Cardiac muscle cell (in vitro differentiated cells and primary cell): Measurements from ENCODE around the gene TMEM272. TPM values are rescaled to one million over a fixed set of nuclear protein-coding genes. Genes with fewer than 3 reads are reported as not detected.

Experiments used
- DNase-seq, 2 donors: peaks; one replicate each; pipeline versions ENCODE4 v3.0.0 to v3.0.0-alpha.2; 2010 to 2017; ENCODE audit warnings: low read depth in 1 of 2, low spot score in 1 of 2
- H3K27ac ChIP-seq: fragments of 200-600 bp; sonication (generic); 2 replicates; pipeline ENCODE4 v1.5.1; 2016
- H3K27me3 ChIP-seq: fragments of 200-600 bp; sonication (generic); 2 replicates; pipeline ENCODE4 v1.6.0; 2016; ENCODE audit warnings: control low read depth
- H3K36me3 ChIP-seq: fragments of 200-600 bp; sonication (generic); 2 replicates; pipeline ENCODE4 v1.5.1; 2016; ENCODE audit warnings: control low read depth
- H3K4me1 ChIP-seq: fragments of 200-600 bp; sonication (generic); 2 replicates; pipeline ENCODE4 v1.8.1; 2017; ENCODE audit warnings: low read depth, mild to moderate bottlenecking, mixed run types
- H3K4me3 ChIP-seq: fragments of 200-600 bp; sonication (generic); 2 replicates; pipeline ENCODE4 v1.5.1; 2016; ENCODE audit warnings: mild to moderate bottlenecking
- H3K9me3 ChIP-seq: fragments of 200-600 bp; sonication (generic); 2 replicates; pipeline ENCODE4 v1.5.1; 2017; ENCODE audit warnings: low read depth, mild to moderate bottlenecking, control low read depth
- polyA plus RNA-seq: library from polyadenylated mRNA; unstranded; fragments of >200 nt; fragmentation: Nextera tagmentation; extraction: Ambion mirVana; gene quantifications from 2 replicates; pipeline ENCODE4 v1.2.1, GENCODE V29; 2016
- total RNA-seq: library from RNA; depleted of rRNA; stranded (reverse); fragments of >200 nt; gene quantifications from 2 replicates; pipeline ENCODE4 v1.2.3, GENCODE V29; 2016
- TF ChIP-seq, protein P1 (sequence below): IDR thresholded peaks from 2 replicates; pipeline ENCODE4 v1.5.1; 2012; ENCODE audit warnings: low read depth, mild to moderate bottlenecking, low read length

TMEM272 gene
- total and polyA plus RNA-seq, 2 experiments from 2014 or later: 0.12 TPM; not detected in 1

DNA sequence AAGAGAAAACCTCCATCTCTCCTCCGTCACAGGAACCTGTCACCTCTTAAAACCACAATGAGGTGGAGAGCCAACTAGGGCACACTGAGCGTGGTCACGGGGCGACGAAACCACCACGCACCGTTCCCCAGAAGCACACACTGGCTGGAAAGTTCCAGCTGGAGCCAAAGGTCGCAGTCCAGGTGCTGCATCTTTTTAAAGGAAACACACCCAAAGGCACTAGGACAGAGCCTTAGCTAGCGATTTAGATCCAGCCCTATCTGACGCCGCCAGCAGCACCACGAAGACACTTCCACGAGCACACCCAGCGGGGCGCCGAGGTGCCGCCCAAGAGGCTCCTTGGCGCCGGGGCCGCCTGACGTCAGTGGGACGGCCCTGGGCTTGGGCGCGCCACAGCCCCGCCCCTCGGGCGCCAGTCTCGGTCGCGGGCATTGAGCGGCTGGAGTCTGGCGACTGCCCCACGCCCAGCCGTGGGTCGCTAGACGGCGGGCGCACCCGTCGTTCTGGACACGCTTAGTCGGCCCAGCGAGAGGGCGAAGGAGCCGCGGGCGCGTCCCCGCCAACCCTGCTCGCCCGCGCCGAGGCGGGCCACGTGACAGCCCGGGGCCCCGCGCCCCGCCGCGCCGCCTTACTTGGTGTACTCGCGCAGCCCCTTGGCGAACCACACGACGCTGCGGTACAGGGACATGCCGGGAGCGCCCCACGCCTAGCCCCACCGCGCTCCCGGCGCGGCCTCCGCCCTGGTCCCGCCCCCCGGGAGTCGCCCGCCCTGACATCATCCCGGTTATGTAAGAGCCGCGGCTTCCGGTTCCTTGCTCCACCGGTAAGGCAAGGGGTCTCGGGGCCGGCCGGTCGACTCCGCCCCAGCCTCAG is 41.3 kb downstream of the TMEM272 start, which contains the start of gene DHRS12:
Gene DHRS12, minus strand, starts transcription at position 742 of the 873 bp plus-strand sequence. CDS start 4,504 bp downstream, outside the sequence.
- Histone ChIP-seq H3K36me3 (no peaks in the 10 kb centered on the region), H3K4me3 (peak within 1 kb of the TSS; percentile 68), H3K27me3 (no peaks in the 10 kb centered on the region), H3K4me1 (no peaks in the 10 kb centered on the region), H3K27ac (peak within 1 kb of the TSS; percentile 85), H3K9me3 (no peaks in the 10 kb centered on the region)
- peak; percentile 87 for DNase-seq
- TF ChIP-seq, protein P1, sequence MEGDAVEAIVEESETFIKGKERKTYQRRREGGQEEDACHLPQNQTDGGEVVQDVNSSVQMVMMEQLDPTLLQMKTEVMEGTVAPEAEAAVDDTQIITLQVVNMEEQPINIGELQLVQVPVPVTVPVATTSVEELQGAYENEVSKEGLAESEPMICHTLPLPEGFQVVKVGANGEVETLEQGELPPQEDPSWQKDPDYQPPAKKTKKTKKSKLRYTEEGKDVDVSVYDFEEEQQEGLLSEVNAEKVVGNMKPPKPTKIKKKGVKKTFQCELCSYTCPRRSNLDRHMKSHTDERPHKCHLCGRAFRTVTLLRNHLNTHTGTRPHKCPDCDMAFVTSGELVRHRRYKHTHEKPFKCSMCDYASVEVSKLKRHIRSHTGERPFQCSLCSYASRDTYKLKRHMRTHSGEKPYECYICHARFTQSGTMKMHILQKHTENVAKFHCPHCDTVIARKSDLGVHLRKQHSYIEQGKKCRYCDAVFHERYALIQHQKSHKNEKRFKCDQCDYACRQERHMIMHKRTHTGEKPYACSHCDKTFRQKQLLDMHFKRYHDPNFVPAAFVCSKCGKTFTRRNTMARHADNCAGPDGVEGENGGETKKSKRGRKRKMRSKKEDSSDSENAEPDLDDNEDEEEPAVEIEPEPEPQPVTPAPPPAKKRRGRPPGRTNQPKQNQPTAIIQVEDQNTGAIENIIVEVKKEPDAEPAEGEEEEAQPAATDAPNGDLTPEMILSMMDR: no peak

DNA sequence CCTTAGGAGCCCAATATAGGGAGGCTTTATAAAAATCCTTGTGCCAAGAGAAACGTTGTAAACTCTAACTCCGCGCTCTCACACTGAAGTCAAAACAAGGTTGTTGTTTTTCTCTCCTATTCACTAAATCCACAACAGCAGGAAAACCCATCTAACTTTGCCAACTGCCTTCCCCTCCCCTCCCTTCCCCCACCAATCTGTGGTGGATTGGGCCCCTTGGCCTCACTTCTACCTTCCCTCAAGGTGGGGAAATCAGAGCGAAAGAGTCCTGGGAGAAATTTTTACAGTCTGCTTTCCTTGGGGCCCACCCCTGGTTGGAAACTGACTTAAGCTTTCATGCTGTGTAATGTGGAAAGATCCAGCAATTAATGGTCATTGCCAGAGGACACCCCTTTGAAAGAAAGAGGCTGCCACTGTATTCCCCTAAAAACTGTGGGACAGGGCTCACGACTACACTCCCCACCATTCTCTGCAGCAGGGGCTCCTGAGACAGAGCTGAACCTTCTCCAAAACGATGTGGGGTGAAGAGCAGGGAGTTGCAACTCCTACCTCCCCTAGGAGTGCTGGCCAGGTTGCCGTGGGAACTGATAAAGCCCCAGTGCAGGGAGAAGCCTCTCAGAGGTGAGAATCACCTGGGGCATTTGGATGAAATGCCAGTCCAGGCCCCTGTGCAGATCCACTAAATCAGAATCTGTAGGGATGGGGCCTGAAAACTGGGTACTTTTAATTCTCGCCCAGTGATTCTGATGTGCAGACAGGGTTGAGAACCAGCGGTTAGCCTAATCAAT is 42.2 kb downstream of the TMEM272 start:
- no peak for DNase-seq
- Histone ChIP-seq H3K4me3 (peak overlapping the region; percentile 68), H3K9me3 (no peaks in the 10 kb centered on the region), H3K4me1 (no peaks in the 10 kb centered on the region), H3K27ac (no peak overlapping the region), H3K27me3 (no peaks in the 10 kb centered on the region), H3K36me3 (no peaks in the 10 kb centered on the region)
- TF ChIP-seq, protein P1: no peak

DNA sequence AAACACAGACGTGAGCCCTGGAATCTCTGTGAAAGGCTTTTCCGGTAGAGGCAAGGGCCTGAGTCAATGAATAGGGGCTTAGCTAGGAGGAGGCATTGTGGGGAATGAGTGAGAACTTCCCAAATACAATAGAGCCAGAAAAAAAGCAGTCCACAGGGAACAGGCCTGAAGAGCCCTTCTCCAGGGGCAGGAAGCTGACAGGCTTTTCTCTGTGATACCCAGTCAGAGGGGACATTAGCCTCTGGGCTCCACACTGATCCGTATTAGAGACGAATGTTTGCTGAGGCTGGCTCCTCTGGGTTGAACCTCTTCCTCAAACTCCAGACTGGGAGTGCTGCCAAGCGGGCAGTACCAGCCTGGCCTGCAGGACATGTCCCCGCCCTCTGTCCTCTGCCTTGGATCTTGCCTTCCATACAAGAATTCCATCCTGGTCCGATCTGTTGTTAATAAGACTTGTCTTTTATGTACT is 43.3 kb downstream of the TMEM272 start:
- no peak overlapping the region for H3K4me3 ChIP-seq
- no peak for DNase-seq
- no peaks in the 10 kb centered on the region for H3K4me1 ChIP-seq
- TF ChIP-seq, protein P1: no peak
- H3K27ac ChIP-seq: no peak overlapping the region
- no peaks in the 10 kb centered on the region for H3K9me3 ChIP-seq
- H3K36me3 ChIP-seq: no peaks in the 10 kb centered on the region
- no peaks in the 10 kb centered on the region for H3K27me3 ChIP-seq

DNA sequence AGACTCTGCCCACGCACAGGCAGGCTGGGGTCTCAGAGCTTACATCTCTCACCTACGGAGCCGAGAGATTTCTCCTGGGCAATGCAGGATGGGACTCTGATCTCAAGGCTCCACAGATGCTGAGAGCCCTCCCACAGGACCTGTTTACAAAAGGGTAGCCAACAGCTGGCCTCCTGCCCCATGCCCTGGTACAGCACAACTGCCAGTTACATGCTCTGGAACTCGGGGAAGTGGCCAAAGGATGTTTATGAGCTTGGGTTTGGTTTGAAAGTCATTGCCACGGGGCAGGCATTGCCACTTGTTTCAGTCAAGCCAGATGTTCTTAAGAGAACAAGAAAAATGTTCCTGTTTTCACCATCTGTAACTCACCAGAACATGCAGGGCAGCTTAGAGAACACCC is 44.5 kb downstream of the TMEM272 start:
- Histone ChIP-seq H3K27ac (no peak overlapping the region), H3K4me1 (no peaks in the 10 kb centered on the region), H3K36me3 (no peaks in the 10 kb centered on the region), H3K4me3 (no peak overlapping the region), H3K9me3 (no peaks in the 10 kb centered on the region), H3K27me3 (no peaks in the 10 kb centered on the region)
- DNase-seq: no peak
- TF ChIP-seq, protein P1: no peak

DNA sequence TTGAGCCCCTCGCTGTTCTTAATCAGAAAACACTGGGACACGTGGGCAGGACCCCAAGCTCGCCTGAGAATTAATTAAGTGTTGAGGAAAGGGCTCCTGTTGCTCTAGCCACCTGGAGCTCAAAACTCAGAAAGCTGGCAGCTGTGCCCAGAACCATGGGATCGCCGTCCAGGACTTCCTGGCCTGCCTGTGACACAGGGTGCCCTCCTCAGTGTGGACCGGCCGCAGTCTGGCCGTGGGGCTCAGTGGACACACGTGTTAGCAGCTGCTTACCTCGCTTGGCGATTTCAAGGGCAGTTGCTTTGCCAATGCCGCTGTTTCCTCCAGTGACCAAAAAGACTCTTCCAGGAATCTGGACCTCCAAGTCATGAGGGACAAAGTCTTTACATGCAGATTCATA is 45.7 kb downstream of the TMEM272 start:
- Histone ChIP-seq H3K27me3 (no peaks in the 10 kb centered on the region), H3K4me3 (no peak overlapping the region), H3K27ac (no peak overlapping the region), H3K36me3 (no peaks in the 10 kb centered on the region), H3K9me3 (no peaks in the 10 kb centered on the region), H3K4me1 (no peaks in the 10 kb centered on the region)
- DNase-seq: no peak
- TF ChIP-seq, protein P1: no peak
